GM23338 (cell line): ENCODE measurements around the gene INPP5A.

Source experiments
- POLR2AphosphoS5 ChIP-seq: IDR thresholded peaks from 2 replicates; pipeline ENCODE4 v1.6.1; 2016; ENCODE audit warnings: antibody characterized with exemption, low read depth
- TF ChIP-seq, protein P1 (sequence below), 2 experiments: fragments of 200-600 bp in 1 of 2; sonication (generic) in 1 of 2; conservative IDR thresholded peaks; 2 replicates each; pipeline versions ENCODE4 v1.5.1 to v1.6.1; 2016 to 2017; ENCODE audit warnings: antibody characterized with exemption in 2 of 2, low read depth in 2 of 2, mild to moderate bottlenecking in 2 of 2, moderate library complexity in 1 of 2

DNA sequence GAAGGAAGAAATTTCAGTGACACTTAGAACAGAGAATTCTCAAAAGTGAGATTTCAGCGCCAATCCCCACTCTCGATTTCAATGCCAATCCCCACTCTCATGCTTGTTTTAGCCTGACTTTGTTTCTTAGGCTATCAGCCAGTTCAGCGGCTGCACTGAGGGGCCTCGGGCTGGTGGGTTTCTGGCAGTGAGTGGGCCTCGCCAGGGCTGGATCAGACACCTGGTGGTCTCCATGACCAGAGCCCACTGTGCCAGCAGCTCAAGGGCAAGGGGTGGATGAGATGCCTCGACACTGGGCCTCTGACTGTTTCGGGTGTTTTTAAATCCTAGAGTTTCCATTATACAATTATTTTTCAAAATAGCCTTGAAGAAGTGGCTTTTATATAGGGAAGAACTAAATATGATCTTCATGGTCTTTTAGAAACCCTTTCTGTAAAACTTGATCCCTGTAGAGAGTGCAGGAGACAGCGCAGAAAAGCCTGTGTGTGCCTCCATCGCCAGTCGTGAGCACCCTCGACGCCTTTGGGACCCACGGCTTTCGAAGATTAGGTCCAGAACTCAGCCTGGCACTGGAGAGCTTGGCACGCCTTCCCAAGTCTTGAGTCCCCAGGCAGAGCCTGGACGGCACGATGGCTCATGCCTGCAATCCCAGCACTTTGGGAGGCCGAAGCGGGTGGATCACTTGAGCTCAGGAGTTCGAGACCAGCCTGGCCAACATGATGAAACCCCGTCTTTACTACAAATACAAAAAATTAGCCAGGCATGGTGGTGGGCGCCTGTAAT, 76.2 kb downstream of the INPP5A start:
- no peak for TF ChIP-seq POLR2AphosphoS5
- TF ChIP-seq, protein P1, sequence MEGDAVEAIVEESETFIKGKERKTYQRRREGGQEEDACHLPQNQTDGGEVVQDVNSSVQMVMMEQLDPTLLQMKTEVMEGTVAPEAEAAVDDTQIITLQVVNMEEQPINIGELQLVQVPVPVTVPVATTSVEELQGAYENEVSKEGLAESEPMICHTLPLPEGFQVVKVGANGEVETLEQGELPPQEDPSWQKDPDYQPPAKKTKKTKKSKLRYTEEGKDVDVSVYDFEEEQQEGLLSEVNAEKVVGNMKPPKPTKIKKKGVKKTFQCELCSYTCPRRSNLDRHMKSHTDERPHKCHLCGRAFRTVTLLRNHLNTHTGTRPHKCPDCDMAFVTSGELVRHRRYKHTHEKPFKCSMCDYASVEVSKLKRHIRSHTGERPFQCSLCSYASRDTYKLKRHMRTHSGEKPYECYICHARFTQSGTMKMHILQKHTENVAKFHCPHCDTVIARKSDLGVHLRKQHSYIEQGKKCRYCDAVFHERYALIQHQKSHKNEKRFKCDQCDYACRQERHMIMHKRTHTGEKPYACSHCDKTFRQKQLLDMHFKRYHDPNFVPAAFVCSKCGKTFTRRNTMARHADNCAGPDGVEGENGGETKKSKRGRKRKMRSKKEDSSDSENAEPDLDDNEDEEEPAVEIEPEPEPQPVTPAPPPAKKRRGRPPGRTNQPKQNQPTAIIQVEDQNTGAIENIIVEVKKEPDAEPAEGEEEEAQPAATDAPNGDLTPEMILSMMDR (conservative IDR thresholded peaks at IDR 0.05; ENCODE audit: low read depth in 2 of 2) = no peak
